HG02943 (cell line): ENCODE measurements around the gene ERMP1.
"Not testable (repeated sequence)": the region's sequence is repeated elsewhere in the genome, so short reads cannot be mapped to it uniquely, and the experiment has no call there.

ENCODE experiments used
- ATAC-seq: cut with Tn5 transposase; IDR thresholded peaks from one replicate; pipeline ENCODE4 v1.9.1; 2021; ENCODE audit warnings: mild to moderate bottlenecking, low read depth, moderate library complexity; ENCODE audit not compliant: unreplicated experiment

Gene ERMP1

GRCh38 chr9:5825223-5825622 lies 7.7 kb downstream of the ERMP1 start:
- ATAC-seq = no peak

- no peak for ATAC-seq
Observed at GRCh38 chr9:5820425-5820824, 12.5 kb downstream of the ERMP1 start.

- ATAC-seq = no peak
Observed at GRCh38 chr9:5819174-5819573, 13.7 kb downstream of the ERMP1 start.

- ATAC-seq = no peak
Observed at GRCh38 chr9:5818424-5819142, 14.3 kb downstream of the ERMP1 start.

- no peak for ATAC-seq
Observed at GRCh38 chr9:5817862-5818261, 15.1 kb downstream of the ERMP1 start.

- ATAC-seq = no peak
Observed at GRCh38 chr9:5815461-5815860, 17.5 kb downstream of the ERMP1 start.

- ATAC-seq = no peak
Observed at GRCh38 chr9:5813824-5814223, 19.1 kb downstream of the ERMP1 start.

GRCh38 chr9:5811751-5812150 lies 21.2 kb downstream of the ERMP1 start:
- ATAC-seq = no peak

GRCh38 chr9:5805478-5805877 lies 27.4 kb downstream of the ERMP1 start:
- no peak for ATAC-seq

- ATAC-seq = no peak
Observed at GRCh38 chr9:5801739-5802113, 31.2 kb downstream of the ERMP1 start.

- no peak for ATAC-seq
Observed at GRCh38 chr9:5800969-5801738, 31.8 kb downstream of the ERMP1 start.

GRCh38 chr9:5800378-5800777 lies 32.5 kb downstream of the ERMP1 start:
- not testable (repeated sequence) for ATAC-seq

GRCh38 chr9:5799314-5799713 lies 33.6 kb downstream of the ERMP1 start:
- ATAC-seq = no peak

- no peak for ATAC-seq
Observed at GRCh38 chr9:5798581-5798980, 34.3 kb downstream of the ERMP1 start.

GRCh38 chr9:5796298-5796697 lies 36.6 kb downstream of the ERMP1 start:
- no peak for ATAC-seq

GRCh38 chr9:5793812-5794211 lies 39.1 kb downstream of the ERMP1 start:
- no peak for ATAC-seq

GRCh38 chr9:5791870-5792269 lies 41.0 kb downstream of the ERMP1 start:
- ATAC-seq = no peak

- ATAC-seq = no peak
Observed at GRCh38 chr9:5790923-5791322, 42.0 kb downstream of the ERMP1 start.

- ATAC-seq = no peak
Observed at GRCh38 chr9:5789489-5789888, 43.4 kb downstream of the ERMP1 start.

- ATAC-seq = no peak
Observed at GRCh38 chr9:5787759-5788302, 45.1 kb downstream of the ERMP1 start.

GRCh38 chr9:5787220-5787619 lies 45.7 kb downstream of the ERMP1 start:
- ATAC-seq = no peak
